Loucy (cell line): ENCODE results near the gene SMIM8.
"Not testable (repeated sequence)": the region's sequence is repeated elsewhere in the genome, so short reads cannot be mapped to it uniquely, and the experiment has no call there.

Experiments
- H2AFZ ChIP-seq: fragments of 200-600 bp; sonication (generic); 2 replicates; pipeline ENCODE4 v1.6.0; 2016; ENCODE audit warnings: antibody characterized with exemption, mild to moderate bottlenecking, low read length, moderate library complexity
- H3F3A ChIP-seq: fragments of 200-600 bp; 2 replicates; pipeline ENCODE4 v1.6.0; 2016; ENCODE audit warnings: antibody characterized with exemption, low read depth, mild to moderate bottlenecking
- H3K27me3 ChIP-seq: fragments of 200-600 bp; sonication (generic); 2 replicates; pipeline ENCODE4 v1.6.1; 2014; ENCODE audit warnings: low read length, mild to moderate bottlenecking; ENCODE audit not compliant: insufficient read depth, poor library complexity, severe bottlenecking
- H3K36me3 ChIP-seq: fragments of 200-600 bp; sonication (generic); 2 replicates; pipeline ENCODE4 v1.6.1; 2016; ENCODE audit warnings: low read length; ENCODE audit not compliant: insufficient read depth
- H3K4me1 ChIP-seq: fragments of 200-600 bp; sonication (generic); 2 replicates; pipeline ENCODE4 v1.5.1; 2014; ENCODE audit warnings: low read length, mild to moderate bottlenecking; ENCODE audit not compliant: insufficient read depth, poor library complexity, severe bottlenecking
- H3K4me2 ChIP-seq: fragments of 200-600 bp; sonication (generic); 2 replicates; pipeline ENCODE4 v1.6.0; 2014; ENCODE audit warnings: antibody characterized with exemption, low read length, low read depth, mild to moderate bottlenecking; ENCODE audit not compliant: poor library complexity, severe bottlenecking
- H3K4me3 ChIP-seq: fragments of 200-600 bp; sonication (generic); 2 replicates; pipeline ENCODE4 v1.5.1; 2014; ENCODE audit warnings: low read length, mild to moderate bottlenecking, mixed read lengths; ENCODE audit not compliant: poor library complexity, severe bottlenecking
- H3K79me2 ChIP-seq: fragments of 200-600 bp; sonication (generic); 2 replicates; pipeline ENCODE4 v1.6.1; 2014; ENCODE audit warnings: low read length; ENCODE audit not compliant: insufficient read depth
- H3K9ac ChIP-seq: fragments of 200-600 bp; sonication (generic); 2 replicates; pipeline ENCODE4 v1.6.0; 2014; ENCODE audit warnings: mild to moderate bottlenecking, low read depth, low read length, moderate library complexity; ENCODE audit not compliant: poor library complexity, severe bottlenecking
- H3K9me2 ChIP-seq: fragments of 200-600 bp; sonication (generic); replicated peaks from 2 replicates; pipeline ENCODE4 v1.6.1; 2016; ENCODE audit warnings: low read depth, low read length, mixed read lengths
- H3K9me3 ChIP-seq: fragments of 200-600 bp; sonication (generic); 2 replicates; pipeline ENCODE4 v1.6.1; 2014; ENCODE audit warnings: mild to moderate bottlenecking, antibody characterized with exemption, low read length, low read depth; ENCODE audit not compliant: insufficient read depth
- H4K20me1 ChIP-seq: fragments of 200-600 bp; sonication (generic); 2 replicates; pipeline ENCODE4 v1.6.0; 2014; ENCODE audit warnings: antibody characterized with exemption, low read length, mild to moderate bottlenecking; ENCODE audit not compliant: insufficient read depth, poor library complexity, severe bottlenecking
- EZH2phosphoT487 ChIP-seq: fragments of 200-600 bp; IDR thresholded peaks from 2 replicates; pipeline ENCODE4 v1.6.1; 2018; ENCODE audit warnings: antibody characterized with exemption, mild to moderate bottlenecking, moderate library complexity, borderline replicate concordance
- TF ChIP-seq, protein P1 (sequence below): fragments of 200-600 bp; sonication (generic); conservative IDR thresholded peaks from 2 replicates; pipeline ENCODE4 v1.5.1; 2014; ENCODE audit warnings: mild to moderate bottlenecking, antibody characterized with exemption, low read length

Gene SMIM8

DNA sequence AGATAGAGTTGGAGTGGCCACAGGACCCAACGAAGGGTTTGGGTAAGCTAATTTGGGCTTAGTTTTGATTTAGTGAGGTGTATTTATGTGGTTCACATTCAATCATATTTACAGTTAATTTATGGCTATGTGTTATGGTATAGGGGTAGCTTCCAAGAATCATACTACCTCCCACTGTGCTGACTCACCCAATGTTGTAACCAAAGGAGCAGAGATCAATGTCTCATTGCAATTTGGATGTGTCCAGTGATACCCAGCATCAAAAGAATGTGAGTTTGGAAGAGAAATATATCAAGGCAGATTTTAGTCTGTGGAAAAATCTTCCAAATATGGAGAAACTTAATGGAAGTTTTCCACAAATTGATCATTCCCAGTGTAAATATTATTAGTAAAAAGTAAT lies 25.3 kb upstream of the SMIM8 start:
- Histone ChIP-seq H3K4me2 (no peak overlapping the region), H3K4me1 (no peaks in the 10 kb centered on the region), H3K9me3 (no peaks in the 10 kb centered on the region), H2AFZ (no peak overlapping the region), H4K20me1 (no peaks in the 10 kb centered on the region), H3K9me2 (no peaks in the 10 kb centered on the region), H3K4me3 (no peak overlapping the region), H3K27me3 (no peaks in the 10 kb centered on the region), H3K79me2 (no peaks in the 10 kb centered on the region), H3F3A (no peaks in the 10 kb centered on the region), H3K36me3 (no peaks in the 10 kb centered on the region), H3K9ac (no peak overlapping the region)
- TF ChIP-seq, protein P1, sequence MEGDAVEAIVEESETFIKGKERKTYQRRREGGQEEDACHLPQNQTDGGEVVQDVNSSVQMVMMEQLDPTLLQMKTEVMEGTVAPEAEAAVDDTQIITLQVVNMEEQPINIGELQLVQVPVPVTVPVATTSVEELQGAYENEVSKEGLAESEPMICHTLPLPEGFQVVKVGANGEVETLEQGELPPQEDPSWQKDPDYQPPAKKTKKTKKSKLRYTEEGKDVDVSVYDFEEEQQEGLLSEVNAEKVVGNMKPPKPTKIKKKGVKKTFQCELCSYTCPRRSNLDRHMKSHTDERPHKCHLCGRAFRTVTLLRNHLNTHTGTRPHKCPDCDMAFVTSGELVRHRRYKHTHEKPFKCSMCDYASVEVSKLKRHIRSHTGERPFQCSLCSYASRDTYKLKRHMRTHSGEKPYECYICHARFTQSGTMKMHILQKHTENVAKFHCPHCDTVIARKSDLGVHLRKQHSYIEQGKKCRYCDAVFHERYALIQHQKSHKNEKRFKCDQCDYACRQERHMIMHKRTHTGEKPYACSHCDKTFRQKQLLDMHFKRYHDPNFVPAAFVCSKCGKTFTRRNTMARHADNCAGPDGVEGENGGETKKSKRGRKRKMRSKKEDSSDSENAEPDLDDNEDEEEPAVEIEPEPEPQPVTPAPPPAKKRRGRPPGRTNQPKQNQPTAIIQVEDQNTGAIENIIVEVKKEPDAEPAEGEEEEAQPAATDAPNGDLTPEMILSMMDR = no peak
- TF ChIP-seq EZH2phosphoT487 = no peak

GRCh38 chr6:87301277-87301676 lies 21.1 kb upstream of the SMIM8 start:
- not testable (repeated sequence) for H3F3A ChIP-seq, H3K36me3 ChIP-seq, H2AFZ ChIP-seq, H3K4me3 ChIP-seq, H4K20me1 ChIP-seq, H3K4me2 ChIP-seq, H3K4me1 ChIP-seq, H3K79me2 ChIP-seq, H3K9ac ChIP-seq, H3K9me3 ChIP-seq, H3K27me3 ChIP-seq, H3K9me2 ChIP-seq

- no peak for TF ChIP-seq EZH2phosphoT487
- TF ChIP-seq, protein P1 = no peak
- H3K36me3 ChIP-seq = no peaks in the 10 kb centered on the region
- H2AFZ ChIP-seq = no peak overlapping the region
Observed at GRCh38 chr6:87308970-87309369, 13.4 kb upstream of the SMIM8 start.

DNA sequence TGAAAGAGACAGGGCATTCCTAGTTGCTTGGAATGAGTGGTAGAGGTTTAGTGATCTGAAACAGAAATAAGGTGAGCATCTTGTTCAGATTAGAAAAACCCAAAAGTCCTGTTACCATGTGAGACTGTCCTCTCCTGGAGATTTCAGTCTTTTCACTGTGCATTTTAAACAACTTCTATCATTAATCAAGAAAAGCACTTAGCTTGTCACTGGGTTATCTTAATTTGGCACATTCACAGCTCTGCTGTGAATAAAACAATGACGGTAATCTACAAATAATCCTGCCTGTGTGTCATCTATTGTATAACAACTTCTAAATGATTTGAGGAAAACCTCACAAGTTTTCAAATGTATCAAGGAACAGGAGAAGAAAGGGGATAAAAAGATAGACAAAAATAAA lies 9.5 kb upstream of the SMIM8 start:
- Histone ChIP-seq H3K36me3 (no peaks in the 10 kb centered on the region), H3K27me3 (peaks cover 13% of the 10 kb centered on the region), H3K4me1 (no peaks in the 10 kb centered on the region), H3K9ac (no peak overlapping the region), H3K4me2 (no peak overlapping the region), H3K4me3 (no peak overlapping the region), H3K79me2 (no peaks in the 10 kb centered on the region), H3K9me3 (no peaks in the 10 kb centered on the region), H3K9me2 (no peaks in the 10 kb centered on the region), H3F3A (no peaks in the 10 kb centered on the region), H2AFZ (no peak overlapping the region), H4K20me1 (no peaks in the 10 kb centered on the region)
- no peak for TF ChIP-seq EZH2phosphoT487
- TF ChIP-seq, protein P1 = no peak

More at GRCh38 chr6:87308970-87309369, 13.4 kb upstream of the SMIM8 start:
- no peak overlapping the region for H3K9ac ChIP-seq
- no peak overlapping the region for H3K4me2 ChIP-seq
- H3K9me3 ChIP-seq = no peaks in the 10 kb centered on the region
- H3K27me3 ChIP-seq = peaks cover 13% of the 10 kb centered on the region
- H4K20me1 ChIP-seq = no peaks in the 10 kb centered on the region
- no peak overlapping the region for H3K4me3 ChIP-seq
- no peaks in the 10 kb centered on the region for H3F3A ChIP-seq
- H3K4me1 ChIP-seq = no peaks in the 10 kb centered on the region
- H3K79me2 ChIP-seq = no peaks in the 10 kb centered on the region
- no peaks in the 10 kb centered on the region for H3K9me2 ChIP-seq
